GM06990 (cell line): ENCODE measurements around the gene ZNF417.
A peak's percentile ranks its signal among the peaks of the same experiment; 100 is the strongest.

Source experiments
- DNase-seq: peaks from one replicate; pipeline ENCODE4 v3.0.0-alpha.2; 2011; ENCODE audit not compliant: insufficient read length; ENCODE audit errors: extremely low read depth
- H3K27me3 ChIP-seq: replicated peaks from 2 replicates; pipeline ENCODE4 v1.6.0; 2011; ENCODE audit warnings: low read length; ENCODE audit not compliant: control insufficient read depth, insufficient read depth
- H3K36me3 ChIP-seq: 2 replicates; pipeline ENCODE4 v1.5.1; 2011; ENCODE audit warnings: low read length; ENCODE audit not compliant: control insufficient read depth, insufficient read depth
- H3K4me3 ChIP-seq: replicated peaks from 2 replicates; pipeline ENCODE4 v1.5.1; 2011; ENCODE audit warnings: low read depth, mild to moderate bottlenecking, control low read depth, low read length
- TF ChIP-seq, protein P1 (sequence below): IDR thresholded peaks from 2 replicates; pipeline ENCODE4 v1.5.1; 2011; ENCODE audit warnings: low read length, control low read depth, mild to moderate bottlenecking, inconsistent platforms; ENCODE audit not compliant: insufficient read depth, poor library complexity, severe bottlenecking

ZNF417 gene

DNA sequence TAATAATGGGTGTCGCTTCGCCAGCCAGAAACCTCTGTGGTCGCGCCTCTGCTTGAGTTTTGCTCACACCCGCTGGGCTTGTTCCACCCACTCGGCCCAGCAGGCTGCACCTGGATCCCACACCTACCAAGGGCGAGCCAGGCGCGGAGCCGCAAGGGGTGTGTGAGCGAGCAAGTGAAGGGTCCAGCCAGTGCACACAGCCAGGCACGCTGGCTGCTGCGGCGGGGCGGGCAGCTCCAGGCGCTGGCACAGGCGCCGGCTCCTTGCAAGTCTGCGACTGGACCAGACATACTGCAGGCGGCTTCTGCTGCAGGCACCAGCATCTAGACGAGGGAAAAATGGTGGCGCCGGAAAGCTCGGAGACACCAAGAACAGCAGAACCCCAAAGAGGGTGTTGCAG lies 32.9 kb upstream of the ZNF417 start:
- Histone ChIP-seq H3K36me3 (no peaks in the 10 kb centered on the region), H3K27me3 (no peaks in the 10 kb centered on the region), H3K4me3 (no peak overlapping the region)
- DNase-seq = no peak
- TF ChIP-seq, protein P1, sequence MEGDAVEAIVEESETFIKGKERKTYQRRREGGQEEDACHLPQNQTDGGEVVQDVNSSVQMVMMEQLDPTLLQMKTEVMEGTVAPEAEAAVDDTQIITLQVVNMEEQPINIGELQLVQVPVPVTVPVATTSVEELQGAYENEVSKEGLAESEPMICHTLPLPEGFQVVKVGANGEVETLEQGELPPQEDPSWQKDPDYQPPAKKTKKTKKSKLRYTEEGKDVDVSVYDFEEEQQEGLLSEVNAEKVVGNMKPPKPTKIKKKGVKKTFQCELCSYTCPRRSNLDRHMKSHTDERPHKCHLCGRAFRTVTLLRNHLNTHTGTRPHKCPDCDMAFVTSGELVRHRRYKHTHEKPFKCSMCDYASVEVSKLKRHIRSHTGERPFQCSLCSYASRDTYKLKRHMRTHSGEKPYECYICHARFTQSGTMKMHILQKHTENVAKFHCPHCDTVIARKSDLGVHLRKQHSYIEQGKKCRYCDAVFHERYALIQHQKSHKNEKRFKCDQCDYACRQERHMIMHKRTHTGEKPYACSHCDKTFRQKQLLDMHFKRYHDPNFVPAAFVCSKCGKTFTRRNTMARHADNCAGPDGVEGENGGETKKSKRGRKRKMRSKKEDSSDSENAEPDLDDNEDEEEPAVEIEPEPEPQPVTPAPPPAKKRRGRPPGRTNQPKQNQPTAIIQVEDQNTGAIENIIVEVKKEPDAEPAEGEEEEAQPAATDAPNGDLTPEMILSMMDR = no peak

DNA sequence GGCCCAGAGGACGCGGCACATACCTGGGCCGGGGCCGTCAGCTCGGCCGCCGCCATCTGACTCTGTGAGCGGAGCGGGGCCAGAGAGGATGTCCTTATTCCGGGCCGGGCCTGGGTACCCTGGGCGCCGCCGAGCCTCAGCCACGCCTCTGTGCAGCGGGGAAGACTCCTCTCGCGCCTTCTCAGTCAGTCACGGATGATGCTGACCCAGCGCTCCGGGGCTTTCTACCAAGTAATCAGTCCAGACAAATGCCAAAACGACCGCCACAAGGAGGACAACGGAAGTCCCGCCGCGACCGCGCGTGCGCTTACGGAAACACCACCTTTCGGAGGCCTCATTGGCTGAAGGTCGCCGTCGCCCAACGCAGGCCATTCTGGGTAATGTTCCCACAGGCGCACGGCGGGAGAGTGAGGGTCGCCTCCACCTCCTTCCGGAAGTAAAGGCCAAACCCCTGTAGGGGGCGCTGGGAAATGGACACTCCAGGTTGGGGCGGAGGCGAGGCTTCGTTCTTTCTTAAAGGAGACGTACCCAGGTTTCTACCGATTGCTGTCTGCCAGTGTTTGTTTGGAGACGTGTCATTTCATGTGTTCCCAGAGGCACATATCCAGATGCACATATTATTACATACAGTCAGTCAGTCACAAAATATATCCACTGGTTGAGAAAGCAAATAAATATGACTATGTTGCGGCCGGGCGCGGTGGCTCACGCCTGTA lies 31.2 kb upstream of the ZNF417 start, which contains the start of gene ZNF256:
TSS of gene ZNF256 (minus strand) at position 288 of the 716 bp plus-strand sequence. CDS start at position 56, 232 bp downstream.
- Histone ChIP-seq H3K4me3 (peak within 1 kb of the TSS; percentile 79), H3K36me3 (peaks cover 1% of the 10 kb centered on the region), H3K27me3 (no peaks in the 10 kb centered on the region)
- DNase-seq = peak; percentile 82
- TF ChIP-seq, protein P1 = peak; percentile 54

DNA sequence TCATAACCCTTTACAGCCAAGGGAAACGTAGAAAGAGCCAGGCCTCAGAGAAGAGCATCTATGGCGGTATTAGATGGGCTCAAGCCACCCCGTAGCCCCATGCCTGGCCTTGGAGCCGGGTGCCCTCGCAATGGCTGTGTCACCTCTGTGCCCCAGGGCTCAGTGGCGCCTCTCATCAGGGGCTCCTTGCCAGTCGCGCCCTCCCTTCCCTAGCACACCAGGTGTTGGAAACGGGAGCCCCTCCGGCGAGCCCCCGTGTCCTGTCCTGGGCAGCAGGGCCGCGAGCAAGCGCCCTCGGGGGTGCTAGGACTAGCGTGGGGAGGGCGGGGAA lies 30.7 kb upstream of the ZNF417 start:
- Histone ChIP-seq H3K36me3 (peaks cover 7% of the 10 kb centered on the region), H3K4me3 (peak overlapping the region; percentile 79), H3K27me3 (no peaks in the 10 kb centered on the region)
- TF ChIP-seq, protein P1 = no peak
- DNase-seq = no peak

DNA sequence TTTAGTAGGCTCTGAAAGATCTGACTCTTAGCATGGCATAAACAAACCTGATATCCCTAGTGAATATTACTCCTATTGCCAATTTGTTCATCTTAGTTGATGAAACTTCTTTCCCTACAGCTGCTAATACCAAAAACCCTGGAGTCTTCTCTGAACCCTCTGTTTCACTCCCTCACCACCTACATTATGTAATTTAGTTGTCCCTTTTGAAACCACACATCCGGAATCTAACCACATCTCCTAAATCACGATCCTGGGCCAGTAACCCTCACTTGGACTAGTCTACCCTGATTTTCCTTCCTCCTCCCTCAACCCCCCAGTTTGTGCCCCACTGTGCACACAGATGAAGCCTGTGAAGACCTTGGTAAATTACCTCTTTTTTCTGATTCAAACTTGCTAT lies 29.9 kb upstream of the ZNF417 start:
- peaks cover 8% of the 10 kb centered on the region for H3K36me3 ChIP-seq
- peak overlapping the region; percentile 79 for H3K4me3 ChIP-seq
- H3K27me3 ChIP-seq = no peaks in the 10 kb centered on the region
- TF ChIP-seq, protein P1 = no peak
- no peak for DNase-seq

DNA sequence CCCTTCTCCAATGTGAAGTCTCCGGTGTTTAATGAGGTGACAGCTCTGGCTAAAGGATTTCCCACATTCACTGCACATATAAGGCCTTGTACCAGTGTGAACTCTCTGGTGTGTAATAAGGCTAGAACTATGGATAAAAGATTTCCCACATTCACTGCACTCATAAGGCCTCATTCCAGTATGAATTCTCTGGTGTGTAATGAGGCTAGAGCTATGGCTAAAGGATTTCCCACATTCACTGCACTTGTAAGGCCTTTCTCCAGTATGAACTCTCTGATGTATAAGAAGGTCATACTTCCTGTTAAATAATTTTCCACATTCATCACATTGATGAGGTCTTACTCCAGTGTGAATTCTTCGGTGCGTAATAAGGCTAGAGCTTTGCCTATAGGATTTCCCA lies 25.2 kb upstream of the ZNF417 start:
- no peak for DNase-seq
- H3K36me3 ChIP-seq = peaks cover 8% of the 10 kb centered on the region

More for the DNA sequence above, 25.2 kb upstream of the ZNF417 start:
- TF ChIP-seq, protein P1 = no peak
- Histone ChIP-seq H3K27me3 (no peaks in the 10 kb centered on the region), H3K4me3 (no peak overlapping the region)
